GM23338 (cell line): ENCODE data around the gene MPST. TPM values are rescaled to one million over a fixed set of nuclear protein-coding genes. Genes with fewer than 3 reads are reported as not detected.

ENCODE experiments used
- ATAC-seq: fragments of 200-7000 bp; cut with Tn5 transposase; 3 replicates; pipeline ENCODE4 v1.9.1; 2020
- DNase-seq: peaks from one replicate; pipeline ENCODE4 v3.0.0-alpha.2; 2015; ENCODE audit warnings: low spot score
- H2AFZ ChIP-seq: fragments of 200-600 bp; sonication (generic); 2 replicates; pipeline ENCODE4 v1.8.0; 2016; ENCODE audit warnings: antibody characterized with exemption, mild to moderate bottlenecking, moderate library complexity
- H3F3A ChIP-seq: fragments of 200-600 bp; sonication (generic); replicated peaks from 2 replicates; pipeline ENCODE4 v1.8.0; 2017; ENCODE audit warnings: antibody characterized with exemption, mixed run types, low read depth
- H3K27ac ChIP-seq: fragments of 200-600 bp; sonication (generic); 2 replicates; pipeline ENCODE4 v1.6.1; 2016; ENCODE audit warnings: low read depth
- H3K27me3 ChIP-seq: fragments of 200-600 bp; sonication (generic); 2 replicates; pipeline ENCODE4 v1.8.0; 2016; ENCODE audit warnings: mild to moderate bottlenecking, mixed run types, moderate library complexity; ENCODE audit not compliant: insufficient read depth
- H3K36me3 ChIP-seq: fragments of 200-600 bp; sonication (generic); 2 replicates; pipeline ENCODE4 v1.8.0; 2016; ENCODE audit warnings: mild to moderate bottlenecking; ENCODE audit not compliant: insufficient read depth
- H3K4me1 ChIP-seq: fragments of 200-600 bp; sonication (generic); 2 replicates; pipeline ENCODE4 v1.8.0; 2016; ENCODE audit warnings: mild to moderate bottlenecking, moderate library complexity; ENCODE audit not compliant: insufficient read depth
- H3K4me2 ChIP-seq: fragments of 200-600 bp; sonication (generic); 2 replicates; pipeline ENCODE4 v1.7.1; 2017; ENCODE audit warnings: mixed run types
- H3K4me3 ChIP-seq: fragments of 200-600 bp; sonication (generic); 2 replicates; pipeline ENCODE4 v1.6.1; 2016; ENCODE audit warnings: mixed run types
- H3K79me2 ChIP-seq: fragments of 200-600 bp; sonication (generic); replicated peaks from 2 replicates; pipeline ENCODE4 v1.8.0; 2017; ENCODE audit warnings: mild to moderate bottlenecking; ENCODE audit not compliant: insufficient read depth
- H3K9me2 ChIP-seq: fragments of 200-600 bp; sonication (generic); 2 replicates; pipeline ENCODE4 v1.8.0; 2017; ENCODE audit not compliant: insufficient read depth
- H4K20me1 ChIP-seq: fragments of 200-600 bp; sonication (generic); replicated peaks from 2 replicates; pipeline ENCODE4 v1.8.0; 2017; ENCODE audit warnings: mild to moderate bottlenecking; ENCODE audit not compliant: insufficient read depth
- H3K27ac Mint-ChIP-seq: 2 replicates; pipeline ENCODE4 v1.8.0; 2020; ENCODE audit warnings: inconsistent platforms, mild to moderate bottlenecking, moderate library complexity, mixed read lengths
- H3K27me3 Mint-ChIP-seq: 3 replicates; pipeline ENCODE4 v1.8.0; 2022; ENCODE audit warnings: low read depth, mild to moderate bottlenecking, moderate library complexity, mixed read lengths, inconsistent platforms; ENCODE audit not compliant: insufficient read depth, poor library complexity
- H3K36me3 Mint-ChIP-seq: 3 replicates; pipeline ENCODE4 v1.8.0; 2021; ENCODE audit warnings: low read depth, mild to moderate bottlenecking, inconsistent platforms, moderate library complexity, mixed read lengths
- H3K4me1 Mint-ChIP-seq: 3 replicates; pipeline ENCODE4 v1.8.0; 2020; ENCODE audit warnings: mild to moderate bottlenecking, inconsistent platforms, mixed read lengths
- H3K4me3 Mint-ChIP-seq: 3 replicates; pipeline ENCODE4 v1.8.0; 2021; ENCODE audit warnings: moderate library complexity, mild to moderate bottlenecking, inconsistent platforms, mixed read lengths
- H3K9me3 Mint-ChIP-seq: 3 replicates; pipeline ENCODE4 v1.8.0; 2020; ENCODE audit warnings: moderate library complexity, mild to moderate bottlenecking, inconsistent platforms, mixed read lengths
- EZH2phosphoT487 ChIP-seq: fragments of 200-600 bp; sonication (generic); IDR thresholded peaks from one replicate; pipeline ENCODE4 v1.8.1; 2018; ENCODE audit warnings: antibody characterized with exemption; ENCODE audit not compliant: unreplicated experiment
- NANOG ChIP-seq: IDR thresholded peaks from 2 replicates; pipeline ENCODE4 v1.6.1; 2016; ENCODE audit warnings: antibody characterized with exemption, borderline replicate concordance
- REST ChIP-seq: IDR thresholded peaks from one replicate; pipeline ENCODE4 v1.6.1; 2018; ENCODE audit warnings: antibody characterized with exemption; ENCODE audit not compliant: unreplicated experiment
- ZNF114 ChIP-seq: fragments of 250-450 bp; sonication (Bioruptor Pico); IDR thresholded peaks from 2 replicates; pipeline ENCODE4 v1.5.0; 2020; ENCODE audit warnings: mild to moderate bottlenecking, moderate library complexity
- ZNF462 ChIP-seq: fragments of 250-450 bp; sonication (Bioruptor Pico); IDR thresholded peaks from 2 replicates; pipeline ENCODE4 v1.5.0; 2020; ENCODE audit warnings: mild to moderate bottlenecking, moderate library complexity
- polyA plus RNA-seq: library from polyadenylated mRNA; unstranded; fragments of >200 nt; fragmentation: Nextera tagmentation; extraction: Ambion mirVana; gene quantifications from 2 replicates; pipeline ENCODE4 v1.2.1, GENCODE V29; 2016
- total RNA-seq: library from RNA; depleted of rRNA; stranded (reverse); fragments of >200 nt; shearing (Covaris generic); gene quantifications from 2 replicates; pipeline ENCODE4 v1.2.3, GENCODE V29; 2014
- TF ChIP-seq, protein P1 (sequence below): IDR thresholded peaks from 2 replicates; pipeline ENCODE4 v1.6.1; 2016; ENCODE audit warnings: antibody characterized with exemption
- TF ChIP-seq, protein P2 (sequence below), 2 experiments: fragments of 200-600 bp in 1 of 2; sonication (generic) in 1 of 2; conservative IDR thresholded peaks; 2 replicates each; pipeline versions ENCODE4 v1.5.1 to v1.6.1; 2016 to 2017; ENCODE audit warnings: antibody characterized with exemption in 2 of 2, low read depth in 2 of 2, mild to moderate bottlenecking in 2 of 2, moderate library complexity in 1 of 2

MPST gene
- total and polyA plus RNA-seq, 2 experiments from 2014 or later, result 86.2 to 158 TPM

DNA sequence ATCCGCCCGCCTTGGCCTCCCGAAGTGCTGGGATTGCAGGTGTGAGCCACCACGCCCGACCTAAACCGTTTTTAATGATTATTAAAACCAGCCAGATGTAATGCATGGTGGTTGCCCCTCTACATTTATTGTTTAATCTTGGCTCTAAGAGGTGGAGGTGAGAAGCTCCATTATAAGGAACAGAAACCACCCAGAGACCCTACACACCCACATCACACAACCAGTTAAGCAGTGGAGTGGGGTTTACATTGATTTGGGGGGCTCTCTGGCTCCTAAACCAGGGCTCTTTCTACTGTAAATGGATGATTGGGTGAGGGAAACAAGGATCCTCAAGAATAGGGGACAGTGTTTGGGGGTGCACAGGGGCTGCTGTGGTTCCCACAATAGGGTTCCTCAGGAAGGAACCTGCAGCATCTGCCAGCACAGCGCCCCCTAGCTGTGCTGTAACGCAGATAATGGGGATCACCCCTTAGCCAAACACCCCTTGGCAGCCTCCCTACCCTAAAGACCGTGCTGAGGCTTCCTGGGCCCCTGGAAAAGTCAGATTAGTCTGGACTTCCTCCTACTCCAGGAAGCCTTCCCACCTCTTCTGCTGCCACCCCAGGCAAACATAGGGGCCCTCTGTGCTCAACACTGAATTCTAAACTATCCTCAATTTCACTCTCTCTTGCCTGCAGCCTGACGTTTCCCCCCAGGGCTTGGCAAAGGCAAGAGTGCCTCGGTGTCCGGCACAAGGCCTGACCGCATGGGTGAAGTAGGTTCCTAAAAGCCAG lies 2.4 kb downstream of the MPST start:
- DNase-seq (peak; percentile 82), ATAC-seq (peak; percentile 37)
- Mint-ChIP-seq H3K36me3 (peaks cover 31% of the 10 kb centered on the region), H3K4me1 (peaks cover 19% of the 10 kb centered on the region; the same call in 2 of the 3 replicates), H3K9me3 (no peaks in the 10 kb centered on the region), H3K4me3 (peak overlapping the region; percentile 49), H3K27me3 (peaks cover 16% of the 10 kb centered on the region), H3K27ac (no peak overlapping the region)
- TF ChIP-seq, protein P1, sequence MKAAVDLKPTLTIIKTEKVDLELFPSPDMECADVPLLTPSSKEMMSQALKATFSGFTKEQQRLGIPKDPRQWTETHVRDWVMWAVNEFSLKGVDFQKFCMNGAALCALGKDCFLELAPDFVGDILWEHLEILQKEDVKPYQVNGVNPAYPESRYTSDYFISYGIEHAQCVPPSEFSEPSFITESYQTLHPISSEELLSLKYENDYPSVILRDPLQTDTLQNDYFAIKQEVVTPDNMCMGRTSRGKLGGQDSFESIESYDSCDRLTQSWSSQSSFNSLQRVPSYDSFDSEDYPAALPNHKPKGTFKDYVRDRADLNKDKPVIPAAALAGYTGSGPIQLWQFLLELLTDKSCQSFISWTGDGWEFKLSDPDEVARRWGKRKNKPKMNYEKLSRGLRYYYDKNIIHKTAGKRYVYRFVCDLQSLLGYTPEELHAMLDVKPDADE, result no peak
- TF ChIP-seq NANOG (no peak), ZNF462 (CRISPR knock-in tag) (no peak), REST (no peak), ZNF114 (CRISPR knock-in tag) (no peak), EZH2phosphoT487 (no peak)
- TF ChIP-seq, protein P2, sequence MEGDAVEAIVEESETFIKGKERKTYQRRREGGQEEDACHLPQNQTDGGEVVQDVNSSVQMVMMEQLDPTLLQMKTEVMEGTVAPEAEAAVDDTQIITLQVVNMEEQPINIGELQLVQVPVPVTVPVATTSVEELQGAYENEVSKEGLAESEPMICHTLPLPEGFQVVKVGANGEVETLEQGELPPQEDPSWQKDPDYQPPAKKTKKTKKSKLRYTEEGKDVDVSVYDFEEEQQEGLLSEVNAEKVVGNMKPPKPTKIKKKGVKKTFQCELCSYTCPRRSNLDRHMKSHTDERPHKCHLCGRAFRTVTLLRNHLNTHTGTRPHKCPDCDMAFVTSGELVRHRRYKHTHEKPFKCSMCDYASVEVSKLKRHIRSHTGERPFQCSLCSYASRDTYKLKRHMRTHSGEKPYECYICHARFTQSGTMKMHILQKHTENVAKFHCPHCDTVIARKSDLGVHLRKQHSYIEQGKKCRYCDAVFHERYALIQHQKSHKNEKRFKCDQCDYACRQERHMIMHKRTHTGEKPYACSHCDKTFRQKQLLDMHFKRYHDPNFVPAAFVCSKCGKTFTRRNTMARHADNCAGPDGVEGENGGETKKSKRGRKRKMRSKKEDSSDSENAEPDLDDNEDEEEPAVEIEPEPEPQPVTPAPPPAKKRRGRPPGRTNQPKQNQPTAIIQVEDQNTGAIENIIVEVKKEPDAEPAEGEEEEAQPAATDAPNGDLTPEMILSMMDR (conservative IDR thresholded peaks at IDR 0.05; ENCODE audit: low read depth in 2 of 2), result peak; percentile 83 to 85
- peaks cover 12% of the 10 kb centered on the region; the same call in 1 of the 2 replicates for H3K4me1 ChIP-seq
- H3K36me3 ChIP-seq, result no peaks in the 10 kb centered on the region
- H3K4me2 ChIP-seq, result no peak overlapping the region
- H3K4me3 ChIP-seq, result no peak overlapping the region
- no peaks in the 10 kb centered on the region for H3K9me2 ChIP-seq
- no peaks in the 10 kb centered on the region for H3F3A ChIP-seq
- no peak overlapping the region for H3K27ac ChIP-seq
- no peaks in the 10 kb centered on the region for H3K27me3 ChIP-seq
- peaks cover 39% of the 10 kb centered on the region for H3K79me2 ChIP-seq
- H4K20me1 ChIP-seq, result no peaks in the 10 kb centered on the region; the same call in 1 of the 2 replicates
- no peak overlapping the region for H2AFZ ChIP-seq
